Measurements from ENCODE around the gene ZNF200. TPM values are rescaled to one million over a fixed set of nuclear protein-coding genes. Genes with fewer than 3 reads are reported as not detected.

Gene ZNF200
- polyA plus RNA-seq, 1 donor: 10.8 TPM

DNA sequence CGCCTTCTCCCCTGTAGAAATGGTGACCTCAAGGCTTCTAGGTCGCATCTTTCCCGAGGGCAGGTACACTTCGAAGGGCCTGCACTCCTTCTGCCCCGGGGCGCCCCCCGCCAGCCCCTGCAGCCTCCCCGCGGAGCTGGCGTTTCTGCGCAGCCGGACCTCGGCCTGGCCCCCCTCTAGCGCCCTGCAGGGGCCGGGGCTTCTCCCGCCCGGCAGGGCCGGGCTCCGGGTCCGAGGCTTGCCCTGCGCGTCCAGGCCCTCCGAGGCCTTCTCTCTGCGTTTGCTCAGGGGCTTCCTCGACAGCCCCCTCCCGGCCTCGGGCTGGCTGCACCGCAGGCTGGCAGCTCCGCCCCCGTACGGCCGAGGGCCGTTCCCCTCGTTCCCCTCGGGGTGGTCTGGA, 19.4 kb upstream of the ZNF200 start:
- H3K27me3 ChIP-seq (ENCODE audit: control insufficient read depth, insufficient read depth, low read length): peaks cover 16% of the 10 kb centered on the region
- H3K36me3 ChIP-seq (ENCODE audit: control insufficient read depth, insufficient read depth, low read length): no peaks in the 10 kb centered on the region
- H3K4me1 ChIP-seq (ENCODE audit: control insufficient read depth, insufficient read depth, low read length): no peaks in the 10 kb centered on the region
- H3K27ac ChIP-seq (ENCODE audit: low read length): no peak overlapping the region
- H3K9me3 ChIP-seq (ENCODE audit: control insufficient read depth, low read depth, low read length): no peaks in the 10 kb centered on the region
- no peak overlapping the region for H3K4me3 ChIP-seq (ENCODE audit: low read length)
- DNase-seq: no peak
- no CpG with 5 or more reads among the region's 35 CpGs for WGBS (ENCODE audit: insufficient coverage, low lambda C conversion rate)

DNA sequence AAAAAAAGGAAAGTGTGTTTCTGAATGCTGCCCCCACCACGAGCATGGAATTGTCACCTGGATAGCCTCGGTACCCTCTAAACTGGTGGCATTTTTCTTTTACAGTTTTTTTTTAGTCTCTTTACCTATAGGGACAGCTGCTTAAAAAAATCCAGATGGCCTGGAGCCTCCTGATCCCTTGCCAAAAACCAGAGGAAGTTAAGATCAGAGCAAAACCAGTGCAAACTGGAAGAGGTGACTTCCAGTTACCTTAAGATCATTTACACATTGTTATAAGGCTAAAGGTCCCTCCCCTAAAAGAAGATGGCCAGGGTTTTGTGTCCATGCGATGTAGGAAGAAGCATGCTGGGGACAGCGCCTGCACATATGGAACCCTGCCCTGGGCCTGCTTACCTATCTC, 18.0 kb upstream of the ZNF200 start:
- H3K36me3 ChIP-seq (ENCODE audit: control insufficient read depth, insufficient read depth, low read length): no peaks in the 10 kb centered on the region
- no peak overlapping the region for H3K27ac ChIP-seq (ENCODE audit: low read length)
- peaks cover 10% of the 10 kb centered on the region for H3K27me3 ChIP-seq (ENCODE audit: control insufficient read depth, insufficient read depth, low read length)
- H3K4me3 ChIP-seq (ENCODE audit: low read length): no peak overlapping the region
- DNase-seq: no peak
- 50% methylated on average over 2 of the region's 4 CpGs for WGBS (ENCODE audit: insufficient coverage, low lambda C conversion rate)
- H3K4me1 ChIP-seq (ENCODE audit: control insufficient read depth, insufficient read depth, low read length): no peaks in the 10 kb centered on the region
- H3K9me3 ChIP-seq (ENCODE audit: control insufficient read depth, low read depth, low read length): no peaks in the 10 kb centered on the region

DNA sequence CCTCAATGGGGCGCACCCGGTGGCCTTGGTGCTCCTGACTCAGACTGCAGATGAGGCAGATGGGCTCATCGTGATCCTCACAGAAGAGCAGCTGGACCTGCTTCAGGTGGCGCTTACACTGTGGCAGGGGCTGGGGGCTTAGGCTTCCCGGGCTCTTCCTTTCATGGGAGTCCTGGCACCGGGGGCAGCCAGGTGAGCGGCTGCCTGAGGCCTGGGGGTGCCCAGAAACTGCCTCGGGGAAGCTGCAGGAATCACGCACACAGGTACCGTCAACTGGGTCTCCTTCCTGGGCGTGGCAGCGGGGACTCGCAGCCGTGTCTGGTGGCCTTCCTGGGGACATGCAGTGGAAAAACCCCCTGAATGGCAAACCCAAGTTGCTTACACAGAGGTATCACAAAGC, 14.5 kb upstream of the ZNF200 start:
- H3K9me3 ChIP-seq (ENCODE audit: control insufficient read depth, low read depth, low read length): no peaks in the 10 kb centered on the region
- no peak overlapping the region for H3K27ac ChIP-seq (ENCODE audit: low read length)
- no peak for DNase-seq
- no peak overlapping the region for H3K4me3 ChIP-seq (ENCODE audit: low read length)
- peaks cover under 1% of the 10 kb centered on the region for H3K27me3 ChIP-seq (ENCODE audit: control insufficient read depth, insufficient read depth, low read length)
- H3K36me3 ChIP-seq (ENCODE audit: control insufficient read depth, insufficient read depth, low read length): no peaks in the 10 kb centered on the region
- no CpG with 5 or more reads among the region's 14 CpGs for WGBS (ENCODE audit: insufficient coverage, low lambda C conversion rate)
- H3K4me1 ChIP-seq (ENCODE audit: control insufficient read depth, insufficient read depth, low read length): no peaks in the 10 kb centered on the region

DNA sequence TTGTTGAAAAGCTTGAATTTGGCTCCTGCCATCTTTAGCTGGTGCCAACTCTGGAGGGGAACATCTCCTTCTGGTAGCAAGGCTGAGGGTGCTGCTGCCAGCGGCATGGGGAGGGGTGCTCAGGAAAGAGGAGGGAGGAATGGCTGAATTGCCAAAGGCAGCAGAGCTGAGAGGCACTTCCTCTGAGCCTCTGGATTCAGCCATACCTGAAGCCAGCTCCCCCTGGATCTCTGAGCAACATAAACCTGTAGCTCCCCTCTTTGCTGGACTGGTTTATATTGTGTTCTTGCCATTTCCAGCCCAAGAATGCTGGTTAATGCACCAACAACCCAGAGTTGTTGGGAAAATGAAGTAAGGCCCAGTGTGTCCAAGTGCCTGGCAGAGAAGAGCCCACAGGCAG, 14.1 kb upstream of the ZNF200 start:
- no peak overlapping the region for H3K27ac ChIP-seq (ENCODE audit: low read length)
- no peak for DNase-seq
- no peak overlapping the region for H3K4me3 ChIP-seq (ENCODE audit: low read length)
- no CpG with 5 or more reads among the region's 1 CpG for WGBS (ENCODE audit: insufficient coverage, low lambda C conversion rate)
- no peaks in the 10 kb centered on the region for H3K4me1 ChIP-seq (ENCODE audit: control insufficient read depth, insufficient read depth, low read length)
- no peaks in the 10 kb centered on the region for H3K36me3 ChIP-seq (ENCODE audit: control insufficient read depth, insufficient read depth, low read length)
- no peaks in the 10 kb centered on the region for H3K9me3 ChIP-seq (ENCODE audit: control insufficient read depth, low read depth, low read length)
- H3K27me3 ChIP-seq (ENCODE audit: control insufficient read depth, insufficient read depth, low read length): no peaks in the 10 kb centered on the region

DNA sequence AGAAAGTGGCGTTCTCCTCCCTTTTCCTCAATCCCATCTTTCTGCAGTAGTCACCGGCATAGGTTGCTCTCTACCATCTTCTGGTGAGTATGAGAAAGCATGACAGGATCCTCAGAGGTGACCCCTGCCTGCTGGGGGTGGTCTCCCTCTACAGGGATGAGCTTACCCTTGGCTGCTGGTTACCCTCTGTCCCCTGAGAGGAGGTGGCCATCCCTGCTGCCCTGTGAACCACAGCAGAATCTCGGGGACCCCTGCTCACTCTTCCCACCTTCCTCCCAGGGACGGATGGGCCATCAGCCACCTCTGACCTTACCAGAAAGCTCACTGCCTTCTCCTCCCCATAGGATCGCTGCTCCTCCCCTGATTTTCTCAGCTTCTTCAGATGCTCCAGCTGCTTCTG, 13.6 kb upstream of the ZNF200 start:
- Histone ChIP-seq H3K4me3 (ENCODE audit: low read length) (no peak overlapping the region), H3K4me1 (ENCODE audit: control insufficient read depth, insufficient read depth, low read length) (no peaks in the 10 kb centered on the region), H3K9me3 (ENCODE audit: control insufficient read depth, low read depth, low read length) (no peaks in the 10 kb centered on the region), H3K27ac (ENCODE audit: low read length) (no peak overlapping the region), H3K27me3 (ENCODE audit: control insufficient read depth, insufficient read depth, low read length) (no peaks in the 10 kb centered on the region), H3K36me3 (ENCODE audit: control insufficient read depth, insufficient read depth, low read length) (no peaks in the 10 kb centered on the region)
- no peak for DNase-seq
- no CpG with 5 or more reads among the region's 5 CpGs for WGBS (ENCODE audit: insufficient coverage, low lambda C conversion rate)

DNA sequence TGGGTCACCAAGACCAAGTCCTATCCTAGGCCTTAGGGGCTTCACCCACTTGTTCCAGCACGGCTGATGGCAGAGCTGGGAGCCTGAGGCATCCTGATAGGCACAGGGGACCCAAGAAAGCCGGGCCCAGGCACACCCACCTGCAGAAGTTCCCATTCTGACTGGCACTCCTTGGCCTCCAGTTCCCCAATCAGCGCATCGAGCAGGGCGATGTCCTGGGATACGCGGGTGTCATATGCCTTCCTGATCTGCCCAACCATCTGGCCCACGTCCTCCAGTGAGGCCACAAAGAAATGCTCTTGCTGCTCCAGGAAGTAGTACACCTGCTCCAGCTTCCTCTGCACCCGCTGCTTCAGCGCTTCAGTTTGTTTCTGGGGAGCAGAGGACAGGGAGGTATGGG, 11.9 kb upstream of the ZNF200 start:
- WGBS (ENCODE audit: insufficient coverage, low lambda C conversion rate): no CpG with 5 or more reads among the region's 10 CpGs
- H3K27ac ChIP-seq (ENCODE audit: low read length): no peak overlapping the region
- no peaks in the 10 kb centered on the region for H3K36me3 ChIP-seq (ENCODE audit: control insufficient read depth, insufficient read depth, low read length)
- no peaks in the 10 kb centered on the region for H3K4me1 ChIP-seq (ENCODE audit: control insufficient read depth, insufficient read depth, low read length)
- H3K9me3 ChIP-seq (ENCODE audit: control insufficient read depth, low read depth, low read length): no peaks in the 10 kb centered on the region
- no peaks in the 10 kb centered on the region for H3K27me3 ChIP-seq (ENCODE audit: control insufficient read depth, insufficient read depth, low read length)
- H3K4me3 ChIP-seq (ENCODE audit: low read length): no peak overlapping the region
- DNase-seq: no peak

DNA sequence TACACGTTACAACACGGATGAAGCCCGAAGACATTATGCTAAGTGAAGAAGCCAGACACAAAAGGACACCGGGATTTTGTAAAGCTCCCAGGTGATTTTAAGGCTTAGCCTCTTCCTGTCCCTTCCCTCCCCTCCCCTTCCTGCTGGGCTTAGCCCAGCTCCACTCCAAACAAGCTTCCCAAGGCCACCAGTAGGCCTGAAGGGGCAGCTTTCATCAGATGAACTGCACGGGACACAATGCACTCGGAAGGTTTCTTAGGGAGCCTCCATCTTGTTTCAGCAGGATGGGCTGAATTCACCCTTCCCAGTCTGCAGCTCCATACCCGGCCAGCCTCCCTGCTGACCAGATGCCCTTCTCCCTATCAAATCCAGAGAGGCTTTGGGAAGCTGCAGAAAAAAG, 11.0 kb upstream of the ZNF200 start:
- DNase-seq: no peak
- Histone ChIP-seq H3K9me3 (ENCODE audit: control insufficient read depth, low read depth, low read length) (no peaks in the 10 kb centered on the region), H3K27ac (ENCODE audit: low read length) (no peak overlapping the region), H3K4me3 (ENCODE audit: low read length) (no peak overlapping the region), H3K27me3 (ENCODE audit: control insufficient read depth, insufficient read depth, low read length) (no peaks in the 10 kb centered on the region), H3K36me3 (ENCODE audit: control insufficient read depth, insufficient read depth, low read length) (no peaks in the 10 kb centered on the region), H3K4me1 (ENCODE audit: control insufficient read depth, insufficient read depth, low read length) (no peaks in the 10 kb centered on the region)
- 80% methylated on average over 1 of the region's 7 CpGs for WGBS (ENCODE audit: insufficient coverage, low lambda C conversion rate)

DNA sequence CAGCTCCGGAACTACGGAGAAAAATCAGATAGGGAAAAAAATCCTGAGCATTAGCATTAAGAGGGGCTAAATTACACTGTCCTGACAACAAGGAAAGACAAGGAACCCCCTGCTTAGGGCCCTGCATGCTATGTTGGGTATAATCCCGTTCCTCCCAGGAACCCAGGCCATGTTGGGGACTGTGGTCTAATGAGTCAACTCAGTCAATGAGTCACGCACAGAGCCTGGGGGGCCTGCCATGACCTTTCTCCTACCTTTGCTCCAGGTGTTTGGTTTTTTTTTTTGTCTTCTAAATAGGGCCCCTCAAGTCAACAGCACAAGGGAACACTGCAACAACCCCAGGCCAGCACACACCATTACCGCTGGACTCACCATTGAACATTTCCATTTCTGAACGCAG, 8.9 kb upstream of the ZNF200 start:
- no peaks in the 10 kb centered on the region for H3K27me3 ChIP-seq (ENCODE audit: control insufficient read depth, insufficient read depth, low read length)
- no peaks in the 10 kb centered on the region for H3K4me1 ChIP-seq (ENCODE audit: control insufficient read depth, insufficient read depth, low read length)
- H3K36me3 ChIP-seq (ENCODE audit: control insufficient read depth, insufficient read depth, low read length): no peaks in the 10 kb centered on the region
- H3K9me3 ChIP-seq (ENCODE audit: control insufficient read depth, low read depth, low read length): no peaks in the 10 kb centered on the region
- H3K4me3 ChIP-seq (ENCODE audit: low read length): no peak overlapping the region
- no peak overlapping the region for H3K27ac ChIP-seq (ENCODE audit: low read length)
- 100% methylated on average over 1 of the region's 6 CpGs for WGBS (ENCODE audit: insufficient coverage, low lambda C conversion rate)
- DNase-seq: no peak

DNA sequence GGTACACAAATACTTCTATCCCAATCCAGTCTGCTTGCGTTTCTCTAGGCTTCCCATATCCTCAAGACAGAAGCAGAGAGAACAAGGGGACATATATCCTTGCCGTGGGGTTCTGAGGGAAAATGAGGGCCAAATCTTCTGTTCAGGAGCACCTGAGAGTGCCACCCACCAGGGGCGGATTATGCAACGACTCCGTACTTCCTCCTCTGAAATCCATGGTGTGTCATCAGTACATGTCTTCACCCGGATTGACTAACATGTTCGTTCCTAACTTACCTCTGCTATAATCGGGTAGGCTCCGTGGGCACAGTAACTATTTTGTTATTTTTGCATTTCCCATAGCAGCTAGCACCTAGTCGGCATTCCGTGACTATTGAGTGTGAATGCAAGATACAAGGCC, 7.8 kb upstream of the ZNF200 start:
- Histone ChIP-seq H3K4me3 (ENCODE audit: low read length) (no peak overlapping the region), H3K27me3 (ENCODE audit: control insufficient read depth, insufficient read depth, low read length) (no peaks in the 10 kb centered on the region), H3K4me1 (ENCODE audit: control insufficient read depth, insufficient read depth, low read length) (no peaks in the 10 kb centered on the region), H3K36me3 (ENCODE audit: control insufficient read depth, insufficient read depth, low read length) (no peaks in the 10 kb centered on the region), H3K9me3 (ENCODE audit: control insufficient read depth, low read depth, low read length) (no peaks in the 10 kb centered on the region), H3K27ac (ENCODE audit: low read length) (no peak overlapping the region)
- DNase-seq: no peak
- no CpG with 5 or more reads among the region's 11 CpGs for WGBS (ENCODE audit: insufficient coverage, low lambda C conversion rate)

DNA sequence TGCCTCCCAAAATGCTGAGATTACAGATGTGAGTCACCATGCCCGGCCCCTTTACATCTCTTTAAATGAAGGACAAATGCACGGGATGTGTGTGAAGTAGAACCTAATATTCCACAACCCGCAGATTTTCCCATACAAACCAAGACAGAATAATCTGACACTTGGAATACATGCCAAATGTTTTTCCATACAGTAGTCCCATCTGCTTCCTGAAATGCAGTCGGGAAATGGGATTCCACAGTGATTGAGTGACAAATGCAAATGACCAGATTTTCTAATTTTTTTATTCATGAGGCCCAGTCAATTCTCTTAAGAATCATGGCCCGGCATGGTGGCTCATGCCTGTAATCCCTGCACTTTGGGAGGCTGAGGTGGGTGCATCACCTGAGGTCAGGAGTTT, 6.8 kb upstream of the ZNF200 start:
- H3K4me1 ChIP-seq (ENCODE audit: control insufficient read depth, insufficient read depth, low read length): no peaks in the 10 kb centered on the region
- H3K9me3 ChIP-seq (ENCODE audit: control insufficient read depth, low read depth, low read length): no peaks in the 10 kb centered on the region
- no peaks in the 10 kb centered on the region for H3K36me3 ChIP-seq (ENCODE audit: control insufficient read depth, insufficient read depth, low read length)
- DNase-seq: no peak
- H3K27me3 ChIP-seq (ENCODE audit: control insufficient read depth, insufficient read depth, low read length): no peaks in the 10 kb centered on the region
- WGBS (ENCODE audit: insufficient coverage, low lambda C conversion rate): no CpG with 5 or more reads among the region's 5 CpGs
- H3K27ac ChIP-seq (ENCODE audit: low read length): no peak overlapping the region
- no peak overlapping the region for H3K4me3 ChIP-seq (ENCODE audit: low read length)

DNA sequence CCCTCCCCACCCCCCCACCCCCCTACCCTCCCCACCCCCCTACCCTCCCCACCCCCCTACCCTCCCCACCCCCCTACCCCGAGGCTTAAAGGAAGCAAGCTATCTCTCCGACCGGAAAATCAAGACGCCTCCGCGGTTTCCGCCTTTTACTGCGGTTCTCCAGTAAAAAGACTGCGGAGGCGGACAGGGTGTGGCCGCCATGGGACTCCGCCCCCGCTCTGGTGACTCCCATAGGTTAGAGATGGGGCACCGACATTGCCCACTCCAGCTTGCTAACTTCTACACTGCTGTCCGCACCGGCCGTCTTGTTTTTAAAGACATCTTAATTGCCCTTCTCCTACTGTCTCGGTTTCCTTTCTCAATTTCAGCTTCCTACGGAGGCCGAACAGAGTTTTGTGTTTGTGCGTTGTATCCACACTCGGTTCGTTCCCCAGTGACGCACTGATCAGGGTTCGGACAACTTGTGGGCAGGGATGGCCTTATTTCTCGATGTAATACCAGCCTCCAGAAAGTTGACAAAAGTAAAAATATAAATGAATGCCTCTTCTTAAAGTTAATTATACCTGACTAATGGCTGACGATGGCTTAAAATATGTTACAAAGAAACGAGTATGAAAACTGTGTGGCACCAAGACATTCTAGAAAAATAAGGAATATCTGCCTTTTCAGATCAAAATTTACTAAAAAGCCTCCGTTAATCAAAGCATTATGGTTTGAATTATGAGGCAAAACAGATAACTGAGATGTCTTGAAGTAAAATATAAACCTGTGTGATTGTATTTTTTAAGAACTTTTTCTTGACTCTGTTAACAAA, 1.1 kb upstream of the ZNF200 start:
- peaks cover 2% of the 10 kb centered on the region for H3K9me3 ChIP-seq (ENCODE audit: control insufficient read depth, low read depth, low read length)
- no peaks in the 10 kb centered on the region for H3K27me3 ChIP-seq (ENCODE audit: control insufficient read depth, insufficient read depth, low read length)
- no peak for DNase-seq
- H3K4me1 ChIP-seq (ENCODE audit: control insufficient read depth, insufficient read depth, low read length): peaks cover 5% of the 10 kb centered on the region
- no peak overlapping the region for H3K27ac ChIP-seq (ENCODE audit: low read length)
- no peak overlapping the region for H3K4me3 ChIP-seq (ENCODE audit: low read length)
- WGBS (ENCODE audit: insufficient coverage, low lambda C conversion rate): 89% methylated on average over 13 of the region's 29 CpGs
- peaks cover 22% of the 10 kb centered on the region for H3K36me3 ChIP-seq (ENCODE audit: control insufficient read depth, insufficient read depth, low read length)

Data from large intestine (tissue), 3 donors.